HEK293T (cell line): ENCODE measurements around the gene CDIPT.

Experiments
- ARNT ChIP-seq: fragments of 450-650 bp; IDR thresholded peaks from 2 replicates; pipeline ENCODE4 v1.6.1; 2017; ENCODE audit warnings: mild to moderate bottlenecking
- BHLHE40 ChIP-seq: fragments of 450-650 bp; IDR thresholded peaks from 2 replicates; pipeline ENCODE4 v1.6.1; 2016; ENCODE audit warnings: mild to moderate bottlenecking, moderate library complexity, borderline replicate concordance
- CTBP1 ChIP-seq: fragments of 450-650 bp; IDR thresholded peaks from 2 replicates; pipeline ENCODE4 v1.6.1; 2016; ENCODE audit warnings: borderline replicate concordance
- ELF4 ChIP-seq: fragments of 450-650 bp; IDR thresholded peaks from 2 replicates; pipeline ENCODE4 v1.6.1; 2017; ENCODE audit warnings: antibody characterized with exemption
- FOXA1 ChIP-seq: fragments of 450-650 bp; IDR thresholded peaks from 2 replicates; pipeline ENCODE4 v1.6.1; 2016; ENCODE audit warnings: mild to moderate bottlenecking
- FOXK2 ChIP-seq: fragments of 450-650 bp; IDR thresholded peaks from 2 replicates; pipeline ENCODE4 v1.6.1; 2016; ENCODE audit warnings: mild to moderate bottlenecking
- FOXM1 ChIP-seq: fragments of 450-650 bp; IDR thresholded peaks from 2 replicates; pipeline ENCODE4 v1.6.1; 2017; ENCODE audit warnings: mild to moderate bottlenecking, borderline replicate concordance
- HDGF ChIP-seq: fragments of 450-650 bp; IDR thresholded peaks from 2 replicates; pipeline ENCODE4 v1.6.1; 2017; ENCODE audit warnings: antibody characterized with exemption, borderline replicate concordance
- LEF1 ChIP-seq: fragments of 450-650 bp; IDR thresholded peaks from 2 replicates; pipeline ENCODE4 v1.6.1; 2017; ENCODE audit warnings: mild to moderate bottlenecking, borderline replicate concordance
- NFRKB ChIP-seq: fragments of 450-650 bp; IDR thresholded peaks from 2 replicates; pipeline ENCODE4 v1.6.1; 2016; ENCODE audit warnings: mild to moderate bottlenecking, moderate library complexity
- SP1 ChIP-seq: fragments of 450-650 bp; IDR thresholded peaks from 2 replicates; pipeline ENCODE4 v1.6.1; 2017
- SUZ12 ChIP-seq: fragments of 450-650 bp; IDR thresholded peaks from 2 replicates; pipeline ENCODE4 v1.6.1; 2016; ENCODE audit warnings: mild to moderate bottlenecking
- TARDBP ChIP-seq: fragments of 450-650 bp; IDR thresholded peaks from 2 replicates; pipeline ENCODE4 v1.6.1; 2016
- ZNF384 ChIP-seq: fragments of 450-650 bp; IDR thresholded peaks from 2 replicates; pipeline ENCODE4 v1.6.1; 2016

DNA sequence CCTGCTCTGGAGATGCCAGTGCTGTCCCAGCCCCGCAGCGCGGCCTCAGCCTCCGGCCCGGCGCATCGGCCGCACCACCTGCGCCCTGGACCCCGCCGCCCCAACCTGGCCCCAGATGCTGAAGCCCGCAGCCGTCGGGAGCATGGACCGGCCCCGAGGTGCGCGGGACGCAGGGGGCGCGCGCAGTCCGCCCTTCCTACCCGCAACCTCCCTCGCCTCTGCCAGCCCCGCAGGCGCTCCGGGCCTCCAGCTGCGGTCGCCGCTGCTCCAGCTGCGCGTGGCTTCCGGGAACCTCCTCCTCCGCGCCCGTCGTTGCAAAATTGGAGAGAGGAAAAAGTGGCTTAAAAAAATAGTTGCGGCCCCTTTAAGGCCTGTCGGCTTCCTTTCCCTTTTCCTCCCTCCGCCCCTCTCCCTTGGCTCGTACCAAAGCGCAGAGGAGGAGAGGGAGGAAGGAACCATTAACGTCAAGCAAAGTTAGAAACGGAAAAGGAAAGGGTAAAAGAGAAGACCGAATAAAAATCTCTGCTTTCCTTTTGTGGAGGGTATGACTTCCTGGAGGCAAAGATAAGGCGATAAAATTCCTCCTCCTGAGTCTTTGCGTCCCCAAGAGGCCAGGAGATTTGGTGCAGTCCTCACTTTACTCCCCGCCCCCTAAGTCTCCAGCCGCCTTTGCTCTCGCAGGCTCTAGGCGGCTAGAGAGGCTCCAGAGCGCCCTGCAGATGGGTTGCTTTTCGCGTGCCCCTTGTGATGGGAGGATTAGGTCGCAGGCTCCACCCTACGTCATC, at the start of gene CDIPT:
- TF ChIP-seq FOXK2 = no peak
- TF ChIP-seq SP1 = no peak
- TF ChIP-seq ELF4 = peak; percentile 86
- no peak for TF ChIP-seq TARDBP
- TF ChIP-seq ZNF384 = no peak; the same call in 1 of the 2 replicates
- peak; percentile 66; the same call in 1 of the 2 replicates for TF ChIP-seq CTBP1
- no peak for TF ChIP-seq NFRKB
- TF ChIP-seq BHLHE40 = peak; percentile 99
- TF ChIP-seq HDGF = no peak
- TF ChIP-seq FOXA1 = no peak
- no peak; the same call in 1 of the 2 replicates for TF ChIP-seq ARNT
- no peak; the same call in 1 of the 2 replicates for TF ChIP-seq LEF1
- peak; percentile 98 for TF ChIP-seq FOXM1
- no peak for TF ChIP-seq SUZ12
